ENCODE results near the gene AFF3. TPM values are rescaled to one million over a fixed set of nuclear protein-coding genes. Genes with fewer than 3 reads are reported as not detected.
"Not testable (repeated sequence)": the region's sequence is repeated elsewhere in the genome, so short reads cannot be mapped to it uniquely, and the experiment has no call there.

The AFF3 gene
- total RNA-seq, 2 donors from 2014 or later: 10.8 to 16.2 TPM

DNA sequence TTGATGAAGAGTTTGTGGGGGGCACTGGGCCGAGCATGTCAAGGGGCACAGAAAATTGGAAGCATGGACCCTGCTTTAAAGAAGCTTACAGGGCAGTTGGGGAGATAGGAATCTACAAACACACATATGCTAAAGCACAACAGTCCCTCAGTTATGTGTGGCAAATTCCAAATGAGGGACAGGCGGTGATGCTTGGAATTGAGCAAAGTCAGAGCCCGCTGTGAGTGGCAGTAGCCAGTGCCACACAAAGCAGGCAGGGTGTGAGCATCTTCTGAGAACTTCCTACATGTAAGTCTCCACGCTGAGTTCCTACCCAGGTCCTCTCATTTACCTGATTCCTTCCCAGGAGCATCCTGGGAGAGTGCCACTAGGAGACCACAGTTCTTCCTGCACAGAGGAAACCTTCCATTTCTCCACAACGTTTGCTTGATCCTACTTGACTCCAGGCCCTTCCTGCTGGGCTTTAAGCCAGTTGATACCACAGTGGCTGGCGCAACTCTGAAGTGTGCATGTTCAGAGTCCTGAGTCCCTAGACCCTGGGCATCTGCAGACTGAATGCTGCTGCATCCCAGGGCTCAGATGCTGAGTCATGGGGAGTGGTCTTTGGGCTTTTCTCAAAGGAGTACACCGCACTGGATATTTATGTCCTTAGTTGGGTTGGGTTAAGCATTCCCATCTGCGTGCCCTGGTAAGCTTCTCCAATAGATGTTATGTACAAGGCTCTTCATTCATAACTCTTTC lies 365.3 kb downstream of the AFF3 start:
- H3K27ac ChIP-seq: no peak overlapping the region
- no peaks in the 10 kb centered on the region for H3K36me3 ChIP-seq
- TF ChIP-seq, protein P1, sequence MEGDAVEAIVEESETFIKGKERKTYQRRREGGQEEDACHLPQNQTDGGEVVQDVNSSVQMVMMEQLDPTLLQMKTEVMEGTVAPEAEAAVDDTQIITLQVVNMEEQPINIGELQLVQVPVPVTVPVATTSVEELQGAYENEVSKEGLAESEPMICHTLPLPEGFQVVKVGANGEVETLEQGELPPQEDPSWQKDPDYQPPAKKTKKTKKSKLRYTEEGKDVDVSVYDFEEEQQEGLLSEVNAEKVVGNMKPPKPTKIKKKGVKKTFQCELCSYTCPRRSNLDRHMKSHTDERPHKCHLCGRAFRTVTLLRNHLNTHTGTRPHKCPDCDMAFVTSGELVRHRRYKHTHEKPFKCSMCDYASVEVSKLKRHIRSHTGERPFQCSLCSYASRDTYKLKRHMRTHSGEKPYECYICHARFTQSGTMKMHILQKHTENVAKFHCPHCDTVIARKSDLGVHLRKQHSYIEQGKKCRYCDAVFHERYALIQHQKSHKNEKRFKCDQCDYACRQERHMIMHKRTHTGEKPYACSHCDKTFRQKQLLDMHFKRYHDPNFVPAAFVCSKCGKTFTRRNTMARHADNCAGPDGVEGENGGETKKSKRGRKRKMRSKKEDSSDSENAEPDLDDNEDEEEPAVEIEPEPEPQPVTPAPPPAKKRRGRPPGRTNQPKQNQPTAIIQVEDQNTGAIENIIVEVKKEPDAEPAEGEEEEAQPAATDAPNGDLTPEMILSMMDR (IDR thresholded peaks at IDR 0.05): no peak
- H3K4me1 ChIP-seq: peaks cover 0 to 7% of the 10 kb centered on the region in 2 donors
- peaks cover 0 to 11% of the 10 kb centered on the region in 2 donors for H3K9me3 ChIP-seq
- no peak for DNase-seq (ENCODE audit: low spot score)
- no peaks in the 10 kb centered on the region for H3K27me3 ChIP-seq
- no peak overlapping the region for H3K4me3 ChIP-seq

DNA sequence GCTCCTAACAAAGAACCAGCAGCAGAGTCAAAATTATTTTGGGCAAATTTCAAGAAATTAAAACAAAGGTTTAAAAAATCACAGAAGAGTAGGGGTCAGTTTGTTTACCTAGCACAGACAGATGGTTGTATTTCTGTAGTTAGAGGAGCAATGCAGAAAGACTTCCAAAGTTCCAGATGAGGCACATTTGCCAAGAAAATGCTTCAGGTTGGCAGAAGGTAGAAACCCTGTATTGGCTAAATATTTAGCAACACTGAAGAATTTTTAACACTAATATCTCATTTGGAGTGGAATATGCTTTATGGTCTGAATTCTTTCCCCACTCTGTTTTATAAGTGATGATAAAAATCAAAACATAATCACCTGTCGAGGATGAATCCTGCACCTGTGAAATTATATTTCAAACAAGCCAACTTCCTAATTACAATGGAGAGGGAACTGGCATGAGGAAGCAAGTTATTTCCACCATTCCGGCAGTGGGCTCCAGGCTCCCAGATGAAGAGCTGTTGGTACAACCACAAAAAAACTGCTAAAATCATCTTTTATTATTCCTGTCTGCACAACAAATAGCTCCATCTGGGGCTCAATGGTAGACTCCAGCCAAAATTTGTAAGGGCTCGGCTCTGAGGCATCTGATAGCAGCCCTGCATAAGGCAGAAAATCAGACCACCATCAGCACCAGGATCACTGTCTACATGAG lies 366.0 kb downstream of the AFF3 start:
- H3K9me3 ChIP-seq: peaks cover 0 to 11% of the 10 kb centered on the region in 2 donors
- TF ChIP-seq, protein P1 (IDR thresholded peaks at IDR 0.05): no peak
- no peaks in the 10 kb centered on the region for H3K36me3 ChIP-seq
- no peak overlapping the region for H3K4me3 ChIP-seq
- peaks cover 0 to 7% of the 10 kb centered on the region in 2 donors for H3K4me1 ChIP-seq
- H3K27me3 ChIP-seq: no peaks in the 10 kb centered on the region
- no peak for DNase-seq (ENCODE audit: low spot score)
- H3K27ac ChIP-seq: no peak overlapping the region

DNA sequence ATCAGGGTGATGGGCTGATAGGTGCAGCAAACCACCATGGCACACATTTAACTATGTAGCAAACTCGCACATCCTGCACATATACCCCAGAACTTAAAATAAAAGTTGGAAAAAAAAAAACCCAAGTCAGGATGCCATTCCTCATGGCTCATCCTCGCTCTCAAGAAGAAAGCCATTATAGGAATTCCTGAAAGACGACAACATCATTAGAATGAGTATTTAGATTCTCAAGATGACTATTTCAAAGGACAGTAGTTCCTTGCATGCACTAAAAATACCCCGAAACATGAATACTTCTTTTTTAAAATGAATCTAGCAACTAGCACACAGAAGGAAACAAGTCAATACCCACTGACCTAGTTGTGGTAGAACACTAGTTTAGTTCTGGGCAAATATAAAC lies 366.8 kb downstream of the AFF3 start:
- H3K4me1 ChIP-seq: peaks cover 0 to 7% of the 10 kb centered on the region in 2 donors
- H3K36me3 ChIP-seq: no peaks in the 10 kb centered on the region
- no peak overlapping the region for H3K4me3 ChIP-seq
- no peak overlapping the region for H3K27ac ChIP-seq
- TF ChIP-seq, protein P1 (IDR thresholded peaks at IDR 0.05): no peak
- H3K9me3 ChIP-seq: peaks cover 0 to 11% of the 10 kb centered on the region in 2 donors
- H3K27me3 ChIP-seq: no peaks in the 10 kb centered on the region
- no peak for DNase-seq (ENCODE audit: low spot score)

DNA sequence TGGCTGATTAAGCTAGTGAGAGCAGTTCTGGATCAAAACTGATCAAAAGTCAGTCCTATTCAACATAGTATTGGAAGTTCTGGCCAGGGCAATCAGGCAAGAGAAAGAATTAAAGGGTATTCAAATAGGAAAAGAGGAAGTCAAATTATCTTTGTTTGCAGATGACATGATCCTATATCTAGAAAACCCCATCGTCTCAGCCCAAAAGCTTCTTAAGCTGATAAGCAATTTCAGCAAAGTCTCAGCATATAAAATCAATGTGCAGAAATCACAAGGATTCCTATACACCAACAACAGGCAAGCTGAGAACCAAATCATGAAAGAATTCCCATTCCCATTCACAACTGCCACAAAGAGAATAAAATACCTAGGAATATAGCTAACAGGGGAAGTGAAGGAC lies 368.7 kb downstream of the AFF3 start:
- H3K36me3 ChIP-seq; H3K4me3 ChIP-seq; H3K4me1 ChIP-seq; H3K27me3 ChIP-seq; H3K9me3 ChIP-seq; H3K27ac ChIP-seq; DNase-seq (ENCODE audit: low spot score): not testable (repeated sequence)

DNA sequence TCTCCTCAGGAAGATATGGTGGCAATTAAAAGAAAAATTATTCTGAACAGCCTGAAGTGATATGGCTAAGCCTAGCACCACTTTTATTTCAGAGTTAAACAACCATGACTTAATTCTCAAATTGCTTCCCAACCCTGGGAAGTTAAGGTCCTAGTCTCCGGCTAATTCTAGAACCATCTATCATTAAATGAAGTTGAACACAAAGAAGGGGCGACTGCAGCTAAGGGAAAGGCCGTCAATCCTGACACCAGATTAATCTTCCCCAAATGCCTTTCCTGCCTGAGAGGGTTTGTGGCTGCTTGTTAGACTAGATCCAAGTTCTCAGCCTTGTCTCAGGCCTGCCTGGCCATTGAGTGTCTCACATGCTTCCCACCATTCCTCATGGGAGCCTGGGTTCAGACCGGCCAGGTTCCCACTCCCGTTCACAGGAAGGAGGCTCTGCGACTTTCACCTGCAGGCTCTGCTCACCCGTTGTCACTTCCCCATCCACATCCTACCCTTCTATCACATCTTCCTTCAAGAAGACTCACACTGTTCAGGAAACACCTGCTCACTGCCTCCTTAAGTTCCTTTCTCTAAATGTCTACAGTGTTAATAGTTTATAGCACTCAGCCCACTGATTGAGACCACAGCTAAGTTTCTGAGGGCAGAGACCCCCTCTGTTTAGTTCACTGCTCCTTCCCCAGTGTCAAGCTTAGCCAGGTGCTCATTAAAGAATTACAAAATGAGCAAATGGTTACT lies 369.6 kb downstream of the AFF3 start:
- no peak for DNase-seq (ENCODE audit: low spot score)
- Histone ChIP-seq H3K9me3 (no peaks in the 10 kb centered on the region), H3K4me1 (peaks cover 0 to 7% of the 10 kb centered on the region in 2 donors), H3K27me3 (no peaks in the 10 kb centered on the region), H3K36me3 (no peaks in the 10 kb centered on the region), H3K4me3 (no peak overlapping the region), H3K27ac (peak overlapping the region in 1 of 2 donors; percentile 20)
- TF ChIP-seq, protein P1 (IDR thresholded peaks at IDR 0.05): no peak
